ENCODE data around the gene LCP1.

DNA sequence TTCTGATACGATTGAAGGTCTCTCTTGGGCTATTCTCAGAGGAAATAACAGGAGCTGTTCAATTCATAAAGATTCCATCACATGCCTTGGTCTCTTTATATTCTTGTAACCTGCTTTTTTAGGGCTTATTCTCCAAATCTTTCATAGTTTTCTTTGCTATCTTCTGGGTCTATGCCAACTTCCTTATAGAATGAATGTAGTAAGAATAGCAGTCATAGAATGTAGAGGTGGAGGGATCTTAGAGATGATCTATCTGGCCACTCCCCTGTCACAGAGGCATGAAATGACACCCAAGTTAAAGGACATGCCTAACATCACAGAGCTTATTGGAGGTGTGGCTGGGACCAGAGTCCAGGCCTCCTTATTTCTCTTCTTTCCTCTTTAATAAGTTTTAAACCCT lies 13.2 kb downstream of the LCP1 start:
- TF ChIP-seq, protein P1, sequence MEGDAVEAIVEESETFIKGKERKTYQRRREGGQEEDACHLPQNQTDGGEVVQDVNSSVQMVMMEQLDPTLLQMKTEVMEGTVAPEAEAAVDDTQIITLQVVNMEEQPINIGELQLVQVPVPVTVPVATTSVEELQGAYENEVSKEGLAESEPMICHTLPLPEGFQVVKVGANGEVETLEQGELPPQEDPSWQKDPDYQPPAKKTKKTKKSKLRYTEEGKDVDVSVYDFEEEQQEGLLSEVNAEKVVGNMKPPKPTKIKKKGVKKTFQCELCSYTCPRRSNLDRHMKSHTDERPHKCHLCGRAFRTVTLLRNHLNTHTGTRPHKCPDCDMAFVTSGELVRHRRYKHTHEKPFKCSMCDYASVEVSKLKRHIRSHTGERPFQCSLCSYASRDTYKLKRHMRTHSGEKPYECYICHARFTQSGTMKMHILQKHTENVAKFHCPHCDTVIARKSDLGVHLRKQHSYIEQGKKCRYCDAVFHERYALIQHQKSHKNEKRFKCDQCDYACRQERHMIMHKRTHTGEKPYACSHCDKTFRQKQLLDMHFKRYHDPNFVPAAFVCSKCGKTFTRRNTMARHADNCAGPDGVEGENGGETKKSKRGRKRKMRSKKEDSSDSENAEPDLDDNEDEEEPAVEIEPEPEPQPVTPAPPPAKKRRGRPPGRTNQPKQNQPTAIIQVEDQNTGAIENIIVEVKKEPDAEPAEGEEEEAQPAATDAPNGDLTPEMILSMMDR (conservative IDR thresholded peaks at IDR 0.05; ENCODE audit: low read depth, low read length) = no peak
- no peak for TF ChIP-seq EZH2 (IDR thresholded peaks at IDR 0.05; ENCODE audit: borderline replicate concordance, low read depth, low read length, poor library complexity, severe bottlenecking)

All from A673 (cell line).